PC-9 (cell line): Measurements from ENCODE around the gene ZNF345. TPM values are rescaled to one million over a fixed set of nuclear protein-coding genes. Genes with fewer than 3 reads are reported as not detected.

Experiments used
- BruUV-seq: library from RNA; stranded (reverse); fragments of 400-500 nt; replicated peaks from 2 replicates; lab custom pipeline; 2021; lab: Mats Ljungman, UMichigan
- CTCF ChIA-PET: fragments of 300-600 bp; sonication (Branson Sonifier 250); formaldehyde crosslinking; loops from one replicate; lab custom pipeline; 2022; ENCODE audit warnings: antibody characterized with exemption; lab: Charles Lee
- POLR2A ChIA-PET: fragments of 300-600 bp; sonication (Branson Sonifier 250); formaldehyde crosslinking; loops from one replicate; lab custom pipeline; 2022; ENCODE audit warnings: antibody characterized with exemption; ENCODE audit not compliant: unreplicated experiment; lab: Charles Lee
- DNase-seq, 2 experiments: peaks; one replicate each; pipeline versions ENCODE4 v3.0.0 to v3.0.0-alpha.2; 2015 to 2022; ENCODE audit warnings: mixed read lengths in 1 of 2
- H2AFZ ChIP-seq: fragments of 200-600 bp; sonication (generic); 2 replicates; pipeline ENCODE4 v1.8.1; 2017; ENCODE audit warnings: antibody characterized with exemption
- H3F3A ChIP-seq: fragments of 200-600 bp; sonication (generic); 2 replicates; pipeline ENCODE4 v1.8.1; 2017; ENCODE audit warnings: antibody characterized with exemption, mild to moderate bottlenecking, low read depth; ENCODE audit not compliant: insufficient read depth
- H3K27ac ChIP-seq: fragments of 200-600 bp; sonication (generic); 2 replicates; pipeline ENCODE4 v1.6.1; 2016; ENCODE audit warnings: mixed run types
- H3K27me3 ChIP-seq: fragments of 200-600 bp; sonication (generic); 2 replicates; pipeline ENCODE4 v1.6.1; 2016; ENCODE audit warnings: low read depth, mixed run types; ENCODE audit not compliant: insufficient read depth
- H3K36me3 ChIP-seq: fragments of 200-600 bp; sonication (generic); 2 replicates; pipeline ENCODE4 v1.6.1; 2016; ENCODE audit warnings: low read depth, mixed run types
- H3K4me1 ChIP-seq: fragments of 200-600 bp; sonication (generic); replicated peaks from 2 replicates; pipeline ENCODE4 v1.6.1; 2016; ENCODE audit warnings: mixed run types; ENCODE audit not compliant: insufficient read depth
- H3K4me2 ChIP-seq: fragments of 200-600 bp; sonication (generic); 2 replicates; pipeline ENCODE4 v1.6.1; 2017; ENCODE audit warnings: mixed run types
- H3K4me3 ChIP-seq: fragments of 200-600 bp; sonication (generic); 2 replicates; pipeline ENCODE4 v1.6.1; 2016; ENCODE audit warnings: mixed run types
- H3K79me2 ChIP-seq: fragments of 200-600 bp; sonication (generic); 2 replicates; pipeline ENCODE4 v1.6.1; 2017; ENCODE audit warnings: low read depth, mixed run types
- H3K9me2 ChIP-seq: fragments of 200-600 bp; sonication (generic); 2 replicates; pipeline ENCODE4 v1.8.1; 2017; ENCODE audit warnings: mild to moderate bottlenecking; ENCODE audit not compliant: insufficient read depth
- H3K9me3 ChIP-seq: fragments of 200-600 bp; sonication (generic); 2 replicates; pipeline ENCODE4 v1.8.1; 2016; ENCODE audit warnings: low read depth; ENCODE audit not compliant: insufficient read depth
- H4K20me1 ChIP-seq: fragments of 200-600 bp; sonication (generic); 2 replicates; pipeline ENCODE4 v1.8.1; 2017; ENCODE audit not compliant: insufficient read depth
- CTCF ChIP-seq: fragments of 200-600 bp; sonication (generic); conservative IDR thresholded peaks from 2 replicates; pipeline ENCODE4 v1.6.1; 2017; ENCODE audit warnings: mixed run types, antibody characterized with exemption, mild to moderate bottlenecking, moderate library complexity
- EZH2 ChIP-seq: fragments of 200-600 bp; sonication (generic); IDR thresholded peaks from 2 replicates; pipeline ENCODE4 v1.8.0; 2017; ENCODE audit warnings: antibody characterized with exemption, low read depth
- intact Hi-C: fragments of 100-400 bp; cut with micrococcal nuclease; formaldehyde crosslinking; loops from one replicate; pipeline ENCODE4 v1.10.0; 2022; ENCODE audit not compliant: unreplicated experiment
- total RNA-seq: library from RNA; stranded (reverse); gene quantifications from 2 replicates; pipeline ENCODE4 v1.2.3, GENCODE V29; 2021

ZNF345 gene
- total RNA-seq, 1 experiment from 2014 or later: 8.2 TPM

- CTCF ChIA-PET: no interaction called here
- Histone ChIP-seq H3F3A (no peaks in the 10 kb centered on the region), H3K4me3 (peak overlapping the region; percentile 8; the same call in 1 of the 2 replicates), H3K36me3 (peaks cover 49% of the 10 kb centered on the region), H3K27me3 (no peaks in the 10 kb centered on the region), H3K79me2 (no peaks in the 10 kb centered on the region), H2AFZ (no peak overlapping the region), H3K9me3 (peaks cover 73% of the 10 kb centered on the region), H4K20me1 (no peaks in the 10 kb centered on the region), H3K27ac (no peak overlapping the region), H3K9me2 (no peaks in the 10 kb centered on the region), H3K4me1 (no peaks in the 10 kb centered on the region), H3K4me2 (no peak overlapping the region)
- TF ChIP-seq CTCF: no peak
- TF ChIP-seq EZH2: no peak
- POLR2A ChIA-PET: no interaction called here
- intact Hi-C loops: no loop called here
- no TSS peak for BruUV-seq
- DNase-seq: no peak
Observed at GRCh38 chr19:36894849-36895383, 44.2 kb downstream of the ZNF345 start.

GRCh38 chr19:36898422-36898821, 47.7 kb downstream of the ZNF345 start:
- BruUV-seq: no TSS peak
- intact Hi-C loops: no loop called here
- DNase-seq: no peak
- no peak overlapping the region for H2AFZ ChIP-seq
- no peak overlapping the region for H3K27ac ChIP-seq
- POLR2A ChIA-PET: no interaction called here
- H4K20me1 ChIP-seq: no peaks in the 10 kb centered on the region
- peaks cover 26% of the 10 kb centered on the region for H3K36me3 ChIP-seq
- no peak overlapping the region for H3K4me3 ChIP-seq
- TF ChIP-seq EZH2 (no peak), CTCF (no peak)
- H3K4me1 ChIP-seq: no peaks in the 10 kb centered on the region
- H3F3A ChIP-seq: no peaks in the 10 kb centered on the region
- no peak overlapping the region for H3K4me2 ChIP-seq
- H3K27me3 ChIP-seq: no peaks in the 10 kb centered on the region
- CTCF ChIA-PET: no interaction called here
- H3K9me2 ChIP-seq: no peaks in the 10 kb centered on the region
- peaks cover 56% of the 10 kb centered on the region for H3K9me3 ChIP-seq
- H3K79me2 ChIP-seq: no peaks in the 10 kb centered on the region

GRCh38 chr19:36915992-36916830, 65.5 kb downstream of the ZNF345 start, which contains the start of the genes ZNF568 and ZNF829:
Gene ZNF568, plus strand, starts transcription at chr19:36916332. Its CDS starts 6,439 bp downstream, at chr19:36922771.
Gene ZNF829, minus strand, starts transcription at chr19:36916291. Its CDS starts 1,124 bp downstream, at chr19:36915167.
- Histone ChIP-seq H3K36me3 (peaks cover 29% of the 10 kb centered on the region), H2AFZ (peak within 1 kb of the TSS; percentile 97), H3K27me3 (no peaks in the 10 kb centered on the region), H3K9me3 (peaks cover 31% of the 10 kb centered on the region), H3K4me3 (peak within 1 kb of the TSS; percentile 80), H3K79me2 (peaks cover 7% of the 10 kb centered on the region; the same call in 1 of the 2 replicates), H3K27ac (peak within 1 kb of the TSS; percentile 53), H3K4me2 (peak within 1 kb of the TSS; percentile 90), H3K4me1 (peaks cover 9% of the 10 kb centered on the region), H3F3A (no peaks in the 10 kb centered on the region), H3K9me2 (no peaks in the 10 kb centered on the region), H4K20me1 (no peaks in the 10 kb centered on the region)
- intact Hi-C loops: loop anchor here (1.0 to 2.0 kb wide), 2 partner anchors 65 to 145 kb away; partner anchors contain the start of gene ZNF345
- DNase-seq: peak; percentile 77 to 86
- TF ChIP-seq CTCF (peak; percentile 65), EZH2 (no peak)
- CTCF ChIA-PET: no interaction called here
- POLR2A ChIA-PET: interaction anchor here (0.6 kb wide), 1 partner anchor 782 kb away, joined by 3 read pairs; no protein-coding TSS in a partner anchor
- no TSS peak for BruUV-seq
